SK-N-SH (cell line): Measurements from ENCODE around the gene CHST15.

ENCODE experiments used
- CTCF ChIP-seq: fragments of 200-600 bp; sonication (generic); IDR thresholded peaks from 2 replicates; pipeline ENCODE4 v1.6.1; 2017; ENCODE audit warnings: antibody characterized with exemption, mild to moderate bottlenecking, moderate library complexity
- EP300 ChIP-seq, 2 experiments: IDR thresholded peaks; 2 replicates each; pipeline versions ENCODE4 v1.4.0 to v1.6.1; 2012; ENCODE audit warnings: borderline replicate concordance in 1 of 2, low read depth in 1 of 2, low read length in 1 of 2
- EZH2phosphoT487 ChIP-seq: fragments of 200-600 bp; sonication (generic); IDR thresholded peaks from 2 replicates; pipeline ENCODE4 v1.6.1; 2017; ENCODE audit warnings: low read depth, mixed run types, mild to moderate bottlenecking, antibody characterized with exemption, moderate library complexity, borderline replicate concordance
- POLR2AphosphoS5 ChIP-seq: IDR thresholded peaks from 2 replicates; pipeline ENCODE4 v1.6.1; 2012; ENCODE audit warnings: low read depth, low read length
- RAD21 ChIP-seq: IDR thresholded peaks from 2 replicates; pipeline ENCODE4 v1.6.1; 2012; ENCODE audit warnings: mild to moderate bottlenecking, low read length
- RFX5 ChIP-seq: IDR thresholded peaks from 2 replicates; pipeline ENCODE4 v1.6.1; 2012; ENCODE audit warnings: mild to moderate bottlenecking, improper control_type of control experiment, low read length
- SIN3A ChIP-seq: IDR thresholded peaks from 2 replicates; pipeline ENCODE4 v1.6.1; 2012; ENCODE audit warnings: low read depth, mild to moderate bottlenecking, low read length, moderate library complexity, borderline replicate concordance
- TCF12 ChIP-seq: IDR thresholded peaks from 2 replicates; pipeline ENCODE4 v1.4.0; 2012
- USF1 ChIP-seq: IDR thresholded peaks from 2 replicates; pipeline ENCODE4 v1.4.0; 2012; ENCODE audit warnings: low read depth, borderline replicate concordance
- USF2 ChIP-seq: fragments of 150-350 bp; IDR thresholded peaks from 2 replicates; pipeline ENCODE4 v1.6.1; 2017; ENCODE audit warnings: antibody characterized with exemption, low read length, low read depth, borderline replicate concordance

- TF ChIP-seq CTCF (no peak), EP300 (IDR thresholded peaks at IDR 0.05; ENCODE audit: borderline replicate concordance in 1 of 2, low read depth in 1 of 2, low read length in 1 of 2) (no peak), SIN3A (no peak), EZH2phosphoT487 (no peak), RAD21 (no peak), RFX5 (no peak), USF2 (no peak), TCF12 (no peak), USF1 (no peak), POLR2AphosphoS5 (no peak)
These were observed 48.1 kb downstream of the CHST15 start for GRCh38 chr10:124045276-124045675.
